HepG2 (cell line): ENCODE results near the gene UBL5. TPM values are rescaled to one million over a fixed set of nuclear protein-coding genes. Genes with fewer than 3 reads are reported as not detected.

Source experiments
- ATAC-seq: fragments of 200-7000 bp; cut with Tn5 transposase; 3 replicates; pipeline ENCODE4 v1.9.1; 2020; ENCODE audit warnings: mild to moderate bottlenecking, moderate library complexity
- BruUV-seq: library from RNA; stranded (reverse); fragments of 400-500 nt; replicated peaks from 2 replicates; lab custom pipeline; 2021; lab: Mats Ljungman, UMichigan
- CTCF ChIA-PET: fragments of 300-600 bp; formaldehyde crosslinking; extraction: SDS; loops from one replicate; lab custom pipeline; 2021; ENCODE audit warnings: low total read pairs, inconsistent platforms, low intra/inter-chr PET ratio; lab: Yijun Ruan, JAX
- POLR2A ChIA-PET: fragments of 350-600 bp; sonication (Branson Sonifier 250); formaldehyde crosslinking; loops from one replicate; lab custom pipeline; 2020; ENCODE audit warnings: antibody characterized with exemption, inconsistent platforms; lab: Yijun Ruan, JAX
- DNase-seq: peaks from one replicate; pipeline ENCODE4 v3.0.0-alpha.2; 2015; ENCODE audit warnings: low spot score
- FAIRE-seq: peaks from 3 replicates; lab custom pipeline; 2011; peaks lifted over from hg19 to GRCh38; lab: Jason Lieb, UNC
- H2AFZ ChIP-seq: one replicate; pipeline ENCODE4 v1.6.1; 2011; ENCODE audit warnings: low read length, inconsistent platforms
- H3K27ac ChIP-seq: fragments of 300-600 bp; 3 replicates; pipeline ENCODE4 v1.8.0; 2011; ENCODE audit warnings: mixed run types, mild to moderate bottlenecking, mixed read lengths, low read length, inconsistent platforms; ENCODE audit not compliant: insufficient read depth; ENCODE audit errors: extremely low read length
- H3K27me3 ChIP-seq, 2 experiments: fragments of 200-600 bp in 1 of 2; 2 replicates in 1 of 2; 3 replicates in 1 of 2; pipeline versions ENCODE4 v1.6.0 to v1.8.0; 2011; ENCODE audit warnings: low read length in 2 of 2, mild to moderate bottlenecking in 2 of 2, moderate library complexity in 2 of 2, inconsistent platforms in 1 of 2; ENCODE audit not compliant: insufficient read depth in 2 of 2, control insufficient read depth in 1 of 2
- H3K36me3 ChIP-seq, 2 experiments: fragments of 200-600 bp in 1 of 2; replicated peaks in 1 of 2; 2 replicates in 1 of 2; 3 replicates in 1 of 2; pipeline versions ENCODE4 v1.5.1 to v1.8.0; 2011; ENCODE audit warnings: low read length in 2 of 2, inconsistent platforms in 1 of 2; ENCODE audit not compliant: insufficient read depth in 2 of 2, control insufficient read depth in 1 of 2
- H3K4me1 ChIP-seq: 2 replicates; pipeline ENCODE4 v1.5.1; 2012; ENCODE audit warnings: low read length, inconsistent platforms; ENCODE audit not compliant: insufficient read depth
- H3K4me2 ChIP-seq: 2 replicates; pipeline ENCODE4 v1.6.0; 2011; ENCODE audit warnings: low read depth, low read length, inconsistent platforms
- H3K4me3 ChIP-seq, 3 experiments: fragments of 200-600 bp in 1 of 3; sonication (generic), shearing (Covaris generic) in 1 of 3; replicated peaks in 1 of 3; 2 replicates each; pipeline ENCODE4 v1.5.1; 2011 to 2016; ENCODE audit warnings: low read length in 3 of 3, inconsistent platforms in 2 of 3, low read depth in 2 of 3, mild to moderate bottlenecking in 2 of 3, control low read depth in 1 of 3, mixed read lengths in 1 of 3; ENCODE audit not compliant: insufficient read depth in 1 of 3
- H3K79me2 ChIP-seq: one replicate; pipeline ENCODE4 v1.6.1; 2011; ENCODE audit warnings: low read length, inconsistent platforms; ENCODE audit not compliant: insufficient read depth
- H3K9ac ChIP-seq: 2 replicates; pipeline ENCODE4 v1.6.0; 2011; ENCODE audit warnings: mild to moderate bottlenecking, low read depth, low read length, inconsistent platforms; ENCODE audit not compliant: insufficient read depth
- H3K9me3 ChIP-seq: 2 replicates; pipeline ENCODE4 v1.5.1; 2012; ENCODE audit warnings: mild to moderate bottlenecking, low read length
- H4K20me1 ChIP-seq: 2 replicates; pipeline ENCODE4 v1.6.0; 2011; ENCODE audit warnings: inconsistent platforms, mild to moderate bottlenecking, low read length, moderate library complexity; ENCODE audit not compliant: insufficient read depth
- FOSL2 ChIP-seq: sonication (generic); formaldehyde crosslinking; IDR thresholded peaks from 2 replicates; pipeline ENCODE4 v1.4.0; 2020; ENCODE audit warnings: missing genetic modification reagents
- GPBP1L1 ChIP-seq: sonication (generic); formaldehyde crosslinking; IDR thresholded peaks from 2 replicates; pipeline ENCODE4 v1.5.0; 2020; ENCODE audit warnings: mild to moderate bottlenecking, missing genetic modification reagents
- IRX3 ChIP-seq: sonication (generic); formaldehyde crosslinking; IDR thresholded peaks from 2 replicates; pipeline ENCODE4 v1.8.1; 2023; ENCODE audit warnings: mild to moderate bottlenecking, low read depth, missing genetic modification reagents, borderline replicate concordance
- KDM4B ChIP-seq: sonication (generic); formaldehyde crosslinking; IDR thresholded peaks from 2 replicates; pipeline ENCODE4 v1.4.0; 2020; ENCODE audit warnings: missing genetic modification reagents
- NFATC3 ChIP-seq: sonication (generic); formaldehyde crosslinking; IDR thresholded peaks from 2 replicates; pipeline ENCODE4 v1.5.1; 2020; ENCODE audit warnings: mild to moderate bottlenecking, missing genetic modification reagents
- STAG1 ChIP-seq: sonication (generic); formaldehyde crosslinking; IDR thresholded peaks from 2 replicates; pipeline ENCODE4 v1.4.0; 2020; ENCODE audit warnings: missing genetic modification reagents
- TBP ChIP-seq: sonication (generic); formaldehyde crosslinking; IDR thresholded peaks from 2 replicates; pipeline ENCODE4 v1.5.0; 2020; ENCODE audit warnings: missing genetic modification reagents
- ZBTB10 ChIP-seq: sonication (generic); formaldehyde crosslinking; IDR thresholded peaks from 2 replicates; pipeline ENCODE4 v1.4.0; 2020; ENCODE audit warnings: missing genetic modification reagents, borderline replicate concordance
- ZBTB8A ChIP-seq: sonication (generic); formaldehyde crosslinking; IDR thresholded peaks from 2 replicates; pipeline ENCODE4 v1.4.0; 2020; ENCODE audit warnings: mild to moderate bottlenecking, low read depth, missing genetic modification reagents, borderline replicate concordance
- ZC3H4 ChIP-seq: sonication (generic); formaldehyde crosslinking; IDR thresholded peaks from 2 replicates; pipeline ENCODE4 v1.4.0; 2020; ENCODE audit warnings: missing genetic modification reagents, borderline replicate concordance
- ZNF121 ChIP-seq: sonication (generic); formaldehyde crosslinking; IDR thresholded peaks from 2 replicates; pipeline ENCODE4 v1.5.0; 2020; ENCODE audit warnings: mild to moderate bottlenecking, missing genetic modification reagents
- ZNF234 ChIP-seq: sonication (generic); formaldehyde crosslinking; conservative IDR thresholded peaks from 2 replicates; pipeline ENCODE4 v1.5.1; 2020; ENCODE audit warnings: mild to moderate bottlenecking, missing genetic modification reagents
- ZNF263 ChIP-seq: sonication (generic); formaldehyde crosslinking; IDR thresholded peaks from 2 replicates; pipeline ENCODE4 v1.4.0; 2020; ENCODE audit warnings: missing genetic modification reagents
- ZNF564 ChIP-seq: sonication (generic); formaldehyde crosslinking; IDR thresholded peaks from 2 replicates; pipeline ENCODE4 v1.8.1; 2023; ENCODE audit warnings: mild to moderate bottlenecking, missing genetic modification reagents
- ZNF7 ChIP-seq: IDR thresholded peaks from 2 replicates; pipeline ENCODE4 v1.6.1; 2016; ENCODE audit warnings: missing biosample characterization, missing genetic modification reagents
- ZNF704 ChIP-seq: sonication (generic); formaldehyde crosslinking; IDR thresholded peaks from 2 replicates; pipeline ENCODE4 v1.8.1; 2023; ENCODE audit warnings: mild to moderate bottlenecking, inconsistent platforms, moderate library complexity, missing genetic modification reagents, borderline replicate concordance
- ZNF777 ChIP-seq: sonication (generic); formaldehyde crosslinking; IDR thresholded peaks from 2 replicates; pipeline ENCODE4 v1.4.0; 2020; ENCODE audit warnings: missing genetic modification reagents
- ZNF883 ChIP-seq: sonication (generic); formaldehyde crosslinking; IDR thresholded peaks from 2 replicates; pipeline ENCODE4 v1.5.1; 2020; ENCODE audit warnings: mild to moderate bottlenecking, missing genetic modification reagents; ENCODE audit errors: not compliant biosample characterization
- ZUFSP ChIP-seq: sonication (generic); formaldehyde crosslinking; IDR thresholded peaks from 2 replicates; pipeline ENCODE4 v1.9.0; 2021; ENCODE audit warnings: missing genetic modification reagents, mild to moderate bottlenecking, borderline replicate concordance
- WGBS: methylation state at CpG from one replicate; pipeline ENCODE4 v1.1.6; 2017; ENCODE audit warnings: low lambda C conversion rate; 5-methylcytosine and 5-hydroxymethylcytosine counted together
- in situ Hi-C: cut with HindIII; loops from 2 replicates; pipeline ENCODE4 v1.10.0; 2017; ENCODE audit warnings: low pct_unique_long_range_greater_than_20kb; ENCODE audit not compliant: extremely low pct_ligation_motif_present
- intact Hi-C: fragments of 100-400 bp; cut with micrococcal nuclease; formaldehyde crosslinking; loops from one replicate; pipeline ENCODE4 v1.10.0; 2022; ENCODE audit not compliant: unreplicated experiment
- polyA plus RNA-seq, 8 experiments: library from polyadenylated mRNA; depleted of rRNA in 3 of 8; stranded (reverse) in 7 of 8; unstranded in 1 of 8; fragments of >200 nt; fragmentation: Illumina TruSeq in 4 of 8; extraction: Trizol in 4 of 8; gene quantifications; 2 replicates each; pipeline versions ENCODE4 v1.2.1 to v1.2.3, GENCODE V29; 2011 to 2016; ENCODE audit warnings: low read depth in 4 of 8, missing spikeins in 1 of 8, mixed read lengths in 1 of 8; ENCODE audit not compliant: insufficient read depth in 1 of 8
- total RNA-seq, 5 experiments: library from RNA; depleted of rRNA; stranded (reverse); fragments of >200 nt; fragmentation: Illumina TruSeq; extraction: Trizol; gene quantifications; 2 replicates each; pipeline ENCODE4 v1.2.3, GENCODE V29; 2016; ENCODE audit warnings: low read depth in 1 of 5

Gene UBL5
- total and polyA plus RNA-seq, 2 of the 13 experiments (the other 11 are each of a cell fraction or from before 2014, with no cell fraction given): 373 to 487 TPM

- intact Hi-C loops: no loop called here
- Histone ChIP-seq H3K27me3 (no peaks in the 10 kb centered on the region), H3K27ac (no peak overlapping the region), H3K79me2 (no peaks in the 10 kb centered on the region), H3K4me3 (no peak overlapping the region), H4K20me1 (no peaks in the 10 kb centered on the region), H2AFZ (no peak overlapping the region), H3K4me2 (no peak overlapping the region), H3K36me3 (no peaks in the 10 kb centered on the region), H3K4me1 (peaks cover 23% of the 10 kb centered on the region), H3K9me3 (no peaks in the 10 kb centered on the region), H3K9ac (no peak overlapping the region)
- 100% methylated on average over 2 of the region's 2 CpGs for WGBS
- DNase-seq: no peak
- no peak for ATAC-seq
- in situ Hi-C loops: loop anchor here (25.0 kb wide), 1 partner anchor 645 kb away; the partner anchor contains the start of genes OR7G3 and ZNF317
- BruUV-seq: no TSS peak
- no peak for FAIRE-seq
- ChIA-PET CTCF (no interaction called here), POLR2A (interaction anchor here (2.5 kb wide), 1 partner anchor 14 kb away, joined by 21 read pairs; the partner anchor contains the start of gene ZNF846)
- no peak for TF ChIP-seq STAG1 (CRISPR knock-in tag)
- no peak for TF ChIP-seq ZC3H4
- no peak for TF ChIP-seq ZNF704 (CRISPR knock-in tag)
- peak; percentile 63 for TF ChIP-seq ZNF263
- peak; percentile 44 for TF ChIP-seq FOSL2
- no peak for TF ChIP-seq ZNF234
- TF ChIP-seq TBP (CRISPR knock-in tag): no peak
- no peak for TF ChIP-seq ZNF564 (CRISPR knock-in tag)
- TF ChIP-seq ZUFSP (CRISPR knock-in tag): no peak
- TF ChIP-seq ZNF7 (CRISPR knock-in tag): no peak
- TF ChIP-seq GPBP1L1: no peak
- TF ChIP-seq ZNF777: no peak
- no peak for TF ChIP-seq KDM4B (CRISPR knock-in tag)
- TF ChIP-seq ZNF121 (CRISPR knock-in tag): peak; percentile 75; the same call in 1 of the 2 replicates
- no peak for TF ChIP-seq ZBTB8A (CRISPR knock-in tag)
- no peak for TF ChIP-seq IRX3 (CRISPR knock-in tag)
- TF ChIP-seq ZBTB10 (CRISPR knock-in tag): no peak
- TF ChIP-seq NFATC3: no peak
- TF ChIP-seq ZNF883 (CRISPR knock-in tag): no peak
Observed at GRCh38 chr19:9782338-9782737, 45.4 kb upstream of the UBL5 start.
